CD1c-positive myeloid dendritic cell (primary cell): ENCODE data around the gene IFNA6.
"Not testable (repeated sequence)": the region's sequence is repeated elsewhere in the genome, so short reads cannot be mapped to it uniquely, and the experiment has no call there.

Source experiments
- DNase-seq: peaks from one replicate; pipeline ENCODE4 v3.0.0-alpha.2; 2016; ENCODE audit errors: extremely low spot score

The IFNA6 gene

DNA sequence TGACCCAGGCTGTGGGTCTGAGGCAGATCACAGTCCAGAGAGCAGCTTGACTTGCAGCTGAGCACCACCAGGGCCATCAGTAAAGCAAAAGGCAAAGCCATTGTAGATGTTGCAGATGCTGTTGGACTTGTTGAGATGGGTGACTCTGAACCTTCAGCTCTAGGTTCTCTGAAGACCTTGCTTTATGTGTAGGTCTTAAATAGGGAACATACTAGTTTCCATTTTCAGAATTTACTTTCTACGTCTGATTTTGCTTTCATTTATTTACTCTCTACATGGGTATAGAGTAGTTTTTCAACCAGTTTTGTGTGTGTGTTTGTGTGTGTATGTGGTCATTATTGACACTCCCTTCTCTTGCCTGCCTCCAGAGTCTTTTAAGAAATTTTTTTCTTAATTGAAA lies at the start of gene IFNA6:
TSS of gene IFNA6 (minus strand) at position 101 of the 400 bp plus-strand sequence. CDS start at position 101, 0 bp downstream.
- no peak for DNase-seq

DNA sequence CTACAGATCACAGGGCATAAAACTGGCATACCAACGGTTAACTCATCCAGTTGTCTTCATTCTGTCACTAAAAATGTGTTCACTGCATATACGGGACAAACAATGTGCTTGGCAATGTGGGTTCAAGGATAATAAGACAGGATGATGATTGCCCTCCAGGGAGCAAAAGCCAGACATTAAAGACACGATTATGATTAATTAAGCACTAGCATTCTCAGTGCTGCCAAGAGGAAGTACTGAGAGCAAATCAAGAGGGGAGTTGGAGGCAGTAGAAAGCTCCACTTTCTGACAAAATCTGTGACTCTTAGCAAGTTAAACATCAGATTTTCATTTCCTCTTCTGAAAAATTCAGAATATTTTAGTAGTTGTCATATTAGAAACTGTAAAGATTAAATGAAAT lies 49.3 kb upstream of the IFNA6 start:
- DNase-seq, result no peak

DNA sequence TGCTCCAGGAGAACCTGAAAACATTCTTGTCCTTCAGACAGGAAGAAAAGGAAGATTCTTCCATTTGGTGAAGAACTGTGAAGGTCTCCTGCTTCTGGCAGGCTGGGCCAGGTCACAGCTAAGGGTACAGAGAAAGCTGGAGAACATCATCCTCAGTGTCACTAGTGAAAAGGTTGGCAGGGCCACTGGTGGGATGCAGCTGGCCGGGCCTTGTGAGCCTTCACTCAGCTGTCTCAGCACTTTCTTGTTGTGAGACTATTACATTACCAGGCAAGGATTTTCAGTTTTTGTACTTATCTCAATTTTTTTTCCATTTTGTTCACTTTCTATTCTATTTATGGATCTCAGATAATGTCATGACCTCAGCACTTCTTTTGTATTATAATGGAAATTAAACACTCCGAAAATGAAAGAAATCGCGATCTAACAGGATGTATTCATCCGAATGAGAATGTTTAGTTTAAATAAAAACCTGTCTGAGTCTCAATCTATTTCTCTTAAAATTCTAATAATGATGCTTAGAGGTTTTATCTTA lies 48.3 kb upstream of the IFNA6 start:
- no peak for DNase-seq

DNA sequence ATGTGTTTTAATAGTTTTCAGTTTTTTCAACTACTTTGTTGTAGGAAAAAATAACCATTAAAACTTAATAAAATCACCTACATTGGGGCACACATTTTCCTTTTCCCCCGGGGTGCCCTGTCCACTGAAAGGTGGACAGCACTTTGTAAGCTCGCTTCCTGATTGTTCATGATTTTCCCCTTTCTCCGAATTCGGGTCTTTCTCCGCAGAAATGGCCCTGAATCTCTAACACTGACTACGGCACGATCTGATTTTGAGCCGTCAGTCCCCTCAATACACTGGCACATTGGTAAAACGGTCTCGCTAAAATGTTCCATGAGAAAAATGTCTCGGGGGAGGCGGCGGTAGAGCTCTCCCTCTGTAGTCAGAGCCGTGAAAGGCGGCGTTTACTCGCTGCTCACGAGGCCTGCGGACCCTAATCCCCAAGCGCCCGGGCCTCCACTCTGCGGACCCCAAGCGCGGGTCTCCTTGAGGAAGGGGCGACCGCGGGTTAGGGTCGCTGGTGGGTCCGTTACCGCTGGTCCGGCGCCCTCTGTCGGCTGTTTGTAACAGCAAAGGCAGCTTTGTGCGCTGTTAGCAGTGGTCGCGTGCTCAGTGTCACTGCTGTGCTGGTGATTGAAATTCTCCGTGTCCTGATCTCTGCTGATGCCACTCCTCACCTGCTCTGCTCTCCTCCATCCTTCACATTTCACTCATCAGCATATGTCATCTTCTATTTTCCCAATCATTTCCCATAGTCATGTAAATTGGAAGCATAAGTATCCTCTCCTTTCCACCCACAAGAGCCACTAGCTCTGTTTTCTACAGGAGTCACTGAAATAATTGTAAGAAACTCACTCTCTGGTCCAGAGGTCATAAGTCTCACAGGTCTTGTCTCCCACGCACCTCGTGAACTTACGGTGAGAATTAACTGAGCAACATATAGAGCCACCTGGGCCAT lies 45.4 kb upstream of the IFNA6 start:
- DNase-seq, result peak; percentile 37

DNA sequence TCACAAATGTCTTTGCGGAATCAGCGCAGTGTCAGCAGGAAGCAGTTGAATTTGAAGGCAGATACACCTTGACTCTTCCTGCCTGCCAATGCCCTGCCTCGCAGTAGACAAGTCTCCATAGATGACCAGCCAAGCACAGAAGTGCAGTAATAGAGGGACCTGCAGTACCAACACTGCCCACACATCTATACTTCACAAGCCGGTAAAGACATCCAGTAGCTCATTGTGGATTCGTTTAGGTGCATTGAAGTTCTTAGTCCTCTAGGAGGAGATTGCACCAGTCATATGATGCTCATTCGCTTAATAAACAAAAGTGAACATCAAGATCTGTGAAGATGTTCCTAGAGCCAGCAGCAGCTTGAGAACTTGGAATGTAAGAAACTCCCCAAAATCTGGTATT lies 41.6 kb upstream of the IFNA6 start:
- peak; percentile 27 for DNase-seq

DNA sequence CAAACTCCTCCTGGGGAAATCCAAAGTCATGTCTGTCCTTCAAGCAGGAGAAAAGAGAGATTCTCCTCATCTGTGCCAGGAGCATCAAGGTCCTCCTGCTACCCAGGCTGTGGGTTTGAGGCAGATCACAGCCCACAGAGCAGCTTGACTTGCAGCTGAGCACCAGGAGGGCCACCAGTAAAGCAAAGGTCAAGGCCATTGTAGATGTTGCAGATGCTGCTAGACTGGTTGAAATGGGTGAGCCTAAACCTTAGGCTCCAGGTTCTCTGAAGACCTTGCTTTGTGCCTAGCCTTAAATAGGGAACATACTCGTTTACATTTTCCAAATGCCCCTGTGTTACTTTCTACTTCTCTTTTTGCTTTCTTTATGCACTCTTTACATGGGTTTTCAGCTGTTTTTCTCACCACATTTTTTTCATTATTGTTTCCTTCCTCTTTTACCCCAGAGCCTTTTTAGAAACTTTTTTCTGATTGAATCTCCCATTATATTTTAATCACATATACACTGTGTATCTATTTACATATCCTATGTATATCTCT lies 34.5 kb upstream of the IFNA6 start, which contains the start of gene IFNA2:
TSS of gene IFNA2 (minus strand) at position 268 of the 540 bp plus-strand sequence. CDS start at position 199, 69 bp downstream.
- peak; percentile 13 for DNase-seq

DNA sequence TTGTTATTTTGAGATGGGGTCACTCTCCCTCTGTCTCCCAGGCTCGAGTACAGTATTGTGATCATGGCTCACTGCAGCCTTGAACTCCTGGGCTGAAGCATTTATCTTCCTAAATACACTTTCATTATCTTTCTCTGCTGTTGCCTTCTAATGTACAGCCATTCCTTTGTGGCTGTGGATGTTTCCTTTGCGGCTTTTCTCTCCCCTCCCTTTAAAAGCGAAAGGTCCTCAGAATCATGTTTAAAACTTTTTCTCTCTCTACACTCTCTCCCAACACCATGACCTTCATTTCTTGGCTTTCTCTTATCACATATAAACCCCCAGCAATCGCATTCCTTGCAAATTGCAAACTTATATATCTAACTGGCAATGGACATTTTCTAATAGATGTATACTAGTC lies 32.9 kb upstream of the IFNA6 start:
- no peak for DNase-seq

DNA sequence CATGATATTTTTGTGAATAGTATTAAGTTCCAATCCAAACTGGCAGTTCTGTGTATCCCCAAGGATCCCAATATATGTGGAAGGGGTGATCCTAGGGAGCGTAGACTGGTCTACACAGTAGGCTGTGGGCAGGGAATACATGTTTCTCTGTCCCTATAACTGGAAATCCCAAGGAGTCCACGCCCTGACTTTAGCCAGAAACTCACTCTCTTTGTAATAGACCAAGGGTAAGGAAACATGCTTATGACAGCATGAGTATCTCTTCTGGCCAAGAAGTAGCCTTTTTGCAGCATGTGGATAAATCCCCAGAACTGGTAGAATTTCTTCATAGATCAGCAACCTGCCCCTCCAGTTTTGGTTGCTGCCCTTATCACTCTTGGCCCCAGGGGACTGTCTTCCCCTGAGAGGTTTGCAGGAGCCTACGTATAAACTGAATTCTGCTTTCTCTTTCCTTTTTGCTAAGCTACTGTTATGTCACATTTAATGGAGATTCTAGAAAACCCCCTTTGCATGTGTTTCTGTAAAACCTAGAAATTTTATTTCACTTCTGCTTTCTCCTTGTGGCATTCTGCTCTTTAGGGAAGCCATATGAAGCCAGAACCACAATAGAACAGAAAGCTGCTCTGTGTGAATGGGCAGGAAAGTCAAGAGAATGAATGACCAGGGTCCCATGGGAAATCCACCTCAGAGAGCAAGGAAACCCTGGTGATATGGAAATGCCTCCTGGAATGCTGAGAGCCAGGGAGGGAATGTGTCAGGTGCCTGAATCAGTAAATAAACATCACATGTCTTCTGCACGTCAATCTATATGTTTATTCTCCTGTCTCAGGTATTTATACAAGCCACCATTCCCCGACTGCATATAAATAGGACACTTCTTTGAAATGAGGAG lies 31.0 kb upstream of the IFNA6 start:
- peak; percentile 80 for DNase-seq

DNA sequence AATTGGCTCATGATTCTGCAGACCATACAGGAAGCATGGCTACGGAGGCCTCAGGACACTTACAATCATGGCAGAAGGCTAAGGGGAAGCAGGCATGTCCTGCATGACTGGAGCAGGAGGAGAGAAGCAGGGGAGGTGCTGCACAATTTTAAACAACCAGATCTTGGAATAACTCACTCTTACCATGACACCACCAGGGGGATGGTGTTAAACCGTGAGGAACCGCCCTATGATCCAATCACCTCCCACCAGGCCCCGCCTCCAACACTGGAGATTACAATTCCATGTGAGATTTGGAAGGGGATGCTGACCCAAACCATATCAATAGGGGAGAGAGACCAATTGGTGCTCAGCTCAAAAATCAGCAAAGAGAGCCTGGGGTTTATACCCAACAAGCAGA lies 20.8 kb upstream of the IFNA6 start:
- DNase-seq, result not testable (repeated sequence)

DNA sequence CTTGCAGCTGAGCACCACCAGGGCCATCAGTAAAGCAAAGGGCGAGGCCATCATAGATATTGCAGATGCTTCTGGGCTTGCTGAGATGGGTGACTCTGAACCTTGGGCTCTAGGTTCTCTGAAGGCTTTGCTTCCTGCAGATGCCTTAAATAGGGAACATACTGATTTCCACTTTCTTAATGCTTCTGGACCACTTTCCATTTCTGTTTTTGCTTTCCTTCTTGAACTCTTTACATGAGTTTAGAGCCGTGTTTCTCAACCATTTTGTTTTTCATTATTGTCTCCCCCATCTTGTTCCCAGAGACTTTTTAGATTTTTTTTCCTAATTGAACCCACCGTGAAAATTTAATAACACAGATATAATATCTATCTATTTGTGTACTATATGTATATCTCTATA lies 17.3 kb upstream of the IFNA6 start, which contains the start of gene IFNA13:
TSS of gene IFNA13 (minus strand) at position 101 of the 400 bp plus-strand sequence. CDS start at position 54, 47 bp downstream.
- no peak for DNase-seq

DNA sequence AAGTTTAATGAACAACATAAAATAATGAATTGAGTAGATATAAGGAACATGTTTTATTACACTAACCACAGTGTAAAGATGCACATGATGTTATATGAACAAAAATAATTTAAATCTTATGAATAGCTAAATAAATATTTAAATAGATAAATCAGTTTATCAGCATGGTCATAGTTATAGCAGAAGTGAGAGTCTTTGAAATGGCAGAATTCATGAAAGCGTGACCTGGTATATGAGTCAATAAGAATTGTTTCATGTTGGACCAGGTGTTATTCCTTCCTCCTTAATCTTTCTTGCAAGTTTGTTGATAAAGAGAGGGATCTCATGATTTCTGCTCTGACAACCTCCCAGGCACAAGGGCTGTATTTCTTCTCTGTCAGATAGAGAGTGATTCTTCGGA lies 16.5 kb upstream of the IFNA6 start:
- not testable (repeated sequence) for DNase-seq

DNA sequence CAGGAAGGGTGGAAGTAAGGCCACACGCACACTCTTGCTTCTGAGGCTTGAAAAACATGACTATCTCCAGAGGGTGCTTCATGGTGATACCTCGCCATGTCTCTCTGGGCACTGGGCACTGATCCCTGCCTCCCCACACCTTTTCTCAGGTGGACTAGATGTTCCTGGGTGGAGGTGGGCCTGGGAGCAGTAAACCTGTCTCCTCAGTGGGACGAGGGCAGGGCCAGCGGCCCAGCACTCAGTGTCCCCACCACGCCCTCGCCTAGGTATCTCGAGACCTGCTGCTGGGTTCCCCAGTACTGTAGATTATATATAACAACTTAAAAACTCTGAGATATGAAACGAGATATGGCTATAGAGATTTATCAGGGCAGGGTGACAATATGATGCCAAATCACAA lies 11.6 kb upstream of the IFNA6 start:
- no peak for DNase-seq

DNA sequence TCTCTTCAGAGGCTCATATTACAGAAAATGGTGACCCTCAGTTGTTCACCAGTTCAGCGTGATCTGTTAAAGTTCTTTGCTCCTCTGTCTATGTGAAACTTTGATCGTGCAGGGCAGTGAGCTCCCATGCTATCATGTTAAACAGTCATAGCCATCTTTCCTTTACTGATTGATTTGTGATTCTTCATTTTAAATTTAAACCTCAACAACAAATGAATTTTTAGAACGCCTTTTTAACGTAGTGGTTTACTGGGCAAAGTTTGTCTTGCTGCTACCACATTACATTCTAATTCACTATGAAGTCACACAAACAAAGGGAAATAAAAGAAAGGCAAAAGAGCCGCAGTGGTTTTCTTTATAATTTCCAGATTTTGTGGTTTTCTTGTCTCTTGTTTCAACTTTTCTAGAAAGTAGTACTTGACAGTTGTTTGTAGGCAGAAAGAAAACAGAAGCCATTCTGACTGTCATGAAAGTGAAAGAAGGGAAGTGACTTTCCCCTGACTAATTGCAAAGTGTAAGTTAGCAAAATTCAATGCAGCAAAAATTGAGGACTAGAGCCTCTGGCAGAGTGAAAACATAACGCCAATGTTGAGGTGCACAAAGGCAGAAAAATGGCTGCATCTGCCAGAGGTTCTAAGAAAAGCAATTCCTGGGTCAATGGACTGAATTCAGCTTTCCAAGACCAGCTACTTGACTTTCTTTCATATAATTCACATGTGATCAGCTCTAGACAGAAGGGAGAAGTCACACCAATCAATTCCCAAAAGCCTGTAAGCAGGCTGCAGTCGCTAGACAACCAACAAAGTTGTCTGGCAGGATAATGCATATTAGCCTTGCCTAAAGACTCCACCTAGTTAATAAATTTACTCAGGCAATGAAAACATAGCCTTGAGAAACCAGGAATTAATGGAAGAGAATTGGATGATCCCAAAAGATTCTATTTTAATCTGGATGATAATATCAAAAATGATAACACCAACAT lies 7.1 kb upstream of the IFNA6 start:
- DNase-seq, result peak; percentile 42

DNA sequence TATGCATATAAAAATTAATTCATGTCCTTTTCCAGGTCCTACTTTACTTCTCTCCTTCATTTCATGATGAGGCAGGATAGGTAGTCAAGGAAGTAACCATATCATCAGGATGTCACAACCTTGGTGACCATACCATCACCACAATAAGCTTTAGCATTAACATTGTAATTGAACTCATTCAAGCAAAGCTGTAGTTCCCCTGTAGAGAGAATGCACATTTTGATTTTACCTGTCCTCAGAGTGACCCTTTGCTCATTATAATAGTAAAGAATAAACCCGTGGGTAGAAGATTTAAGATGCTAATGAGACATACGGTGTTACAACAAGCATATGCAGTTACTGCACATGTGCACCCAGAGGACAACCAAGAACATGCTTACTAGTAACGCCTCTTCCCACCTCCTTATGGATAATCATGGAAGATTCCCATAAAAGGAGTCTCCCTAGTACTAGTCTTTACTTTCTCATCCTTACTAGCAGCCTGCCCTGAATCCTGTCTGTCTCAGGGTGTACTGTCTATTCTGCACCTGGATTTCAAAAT lies 2.2 kb downstream of the IFNA6 start:
- no peak for DNase-seq

DNA sequence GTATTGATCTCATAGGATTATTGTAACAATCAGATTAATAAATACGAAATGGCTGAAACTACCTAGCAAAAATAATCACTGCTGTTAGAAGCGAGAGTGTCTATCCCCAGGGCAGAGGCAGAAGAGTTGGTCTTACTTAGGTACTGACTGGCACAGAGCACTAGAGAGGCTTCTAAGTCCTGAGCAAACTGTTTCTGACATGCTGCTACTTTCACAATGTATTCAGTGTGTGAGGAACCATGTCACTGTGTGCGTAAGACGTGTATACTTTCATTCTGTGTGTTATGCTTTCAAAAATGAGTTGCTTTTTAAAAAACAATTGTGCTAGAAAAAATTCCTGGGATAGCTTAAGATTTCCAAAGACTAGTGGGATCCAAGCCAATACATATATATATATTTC lies 10.0 kb downstream of the IFNA6 start:
- no peak for DNase-seq

DNA sequence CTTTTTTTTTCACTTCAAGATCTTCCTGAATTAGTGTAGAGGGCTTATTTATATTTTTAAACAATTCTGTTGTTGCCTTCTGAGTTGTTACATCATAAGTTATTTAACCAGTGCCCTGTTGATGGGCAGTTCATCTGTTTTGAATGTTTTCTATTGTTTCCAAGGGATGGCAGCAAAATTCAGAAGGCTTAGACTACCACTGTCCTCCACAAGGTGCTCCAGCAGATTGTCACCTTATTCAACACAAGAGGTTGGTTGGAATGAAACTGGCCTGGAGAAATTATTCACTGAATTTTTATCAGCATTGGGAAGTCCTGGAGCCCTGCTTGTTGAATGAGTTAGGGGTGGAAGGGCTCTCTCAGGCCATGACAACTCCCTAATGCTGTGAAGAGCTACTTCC lies 14.2 kb downstream of the IFNA6 start:
- no peak for DNase-seq

DNA sequence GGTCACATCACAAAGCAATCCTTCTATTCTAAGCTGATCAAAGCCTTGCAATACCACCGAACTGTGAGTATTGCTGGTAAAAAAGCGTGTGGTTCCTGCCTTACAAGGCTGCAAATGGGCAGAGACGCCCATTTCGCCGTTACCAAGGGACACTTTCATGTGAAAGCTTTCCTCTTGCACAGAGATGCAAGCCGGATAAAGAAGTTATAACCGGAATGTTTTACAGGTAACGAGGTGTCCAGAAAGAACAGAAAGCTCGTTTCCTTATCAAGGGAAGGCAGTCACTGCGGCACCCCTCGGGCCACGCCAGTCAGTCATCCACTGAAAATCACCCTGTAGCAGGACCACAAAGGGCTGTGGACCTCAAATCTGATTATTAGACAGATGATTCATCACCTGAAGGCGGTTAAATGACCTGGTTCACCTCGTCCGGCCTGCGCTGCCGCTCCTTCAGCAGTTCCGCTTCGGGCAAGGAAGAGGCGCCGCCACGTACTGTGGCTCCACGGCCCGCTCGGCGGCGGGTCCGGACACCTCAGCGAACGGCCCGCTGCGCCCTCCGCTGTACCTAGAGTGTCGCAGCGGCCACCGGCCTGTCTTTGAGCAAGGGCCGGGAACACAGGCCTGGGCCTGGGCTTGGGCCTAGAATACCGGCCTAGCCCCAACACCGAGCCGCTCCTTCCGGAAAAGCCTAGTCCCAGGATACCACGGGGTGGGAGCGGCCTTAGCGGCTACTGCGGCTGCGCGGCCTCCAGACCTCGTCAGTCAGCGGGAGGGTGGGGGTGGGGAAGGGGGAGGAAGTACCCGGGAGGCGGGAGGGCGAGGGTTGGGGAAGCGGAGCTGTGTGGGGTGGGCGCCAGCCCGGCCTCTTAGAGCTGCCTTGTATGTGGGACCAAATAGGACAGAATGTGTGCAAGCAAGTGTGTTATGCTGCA lies 15.7 kb downstream of the IFNA6 start, which contains the start of gene KLHL9:
TSS of gene KLHL9 (minus strand) at position 704 of the 932 bp plus-strand sequence. CDS start at position 159, 545 bp downstream.
- peak; percentile 94 for DNase-seq

DNA sequence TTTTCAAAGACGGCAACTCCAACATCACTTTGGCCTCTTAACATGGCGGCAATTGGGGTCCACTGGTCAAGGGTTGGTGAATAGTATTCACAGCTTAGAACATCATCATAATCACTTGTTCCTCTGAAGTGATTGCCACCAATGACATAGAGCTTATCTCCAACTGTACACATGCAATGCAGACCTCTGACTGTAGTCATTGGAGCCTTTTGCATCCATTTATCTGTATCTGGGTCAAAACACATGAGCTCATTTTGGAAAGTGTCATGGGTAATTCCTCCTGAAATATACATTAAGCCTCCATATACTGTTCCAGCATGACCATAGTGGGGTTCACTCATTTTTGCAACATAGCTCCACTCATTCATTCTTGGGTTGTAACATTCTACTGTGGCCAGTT lies 17.5 kb downstream of the IFNA6 start:
- DNase-seq, result no peak
